CD8-positive, alpha-beta memory T cell (primary cell): ENCODE data around the gene SLC6A6. TPM values are rescaled to one million over a fixed set of nuclear protein-coding genes. Genes with fewer than 3 reads are reported as not detected.

ENCODE experiments used
- CTCF ChIA-PET: fragments of 350-600 bp; sonication (Branson Sonifier 250); formaldehyde crosslinking; loops from one replicate; lab custom pipeline; 2021; ENCODE audit warnings: antibody characterized with exemption; lab: Charles Lee
- POLR2A ChIA-PET: fragments of 350-600 bp; sonication (Branson Sonifier 250); formaldehyde crosslinking; loops from one replicate; lab custom pipeline; 2021; ENCODE audit warnings: antibody characterized with exemption; lab: Charles Lee
- DNase-seq, 5 donors: peaks; one replicate each; pipeline versions ENCODE4 v3.0.0 to v3.0.0-alpha.2; 2020 to 2022; ENCODE audit warnings: mixed read lengths in 1 of 5
- H3K27ac ChIP-seq: one replicate; pipeline ENCODE4 v1.7.0; 2013; ENCODE audit warnings: low read depth, mild to moderate bottlenecking, low read length, moderate library complexity
- H3K27me3 ChIP-seq: 2 replicates; pipeline ENCODE4 v1.7.0; 2013; ENCODE audit warnings: low read length, mild to moderate bottlenecking; ENCODE audit not compliant: insufficient read depth, poor library complexity, severe bottlenecking
- H3K36me3 ChIP-seq: 2 replicates; pipeline ENCODE4 v1.7.0; 2013; ENCODE audit warnings: mild to moderate bottlenecking, low read length, moderate library complexity; ENCODE audit not compliant: insufficient read depth
- H3K4me1 ChIP-seq: 2 replicates; pipeline ENCODE4 v1.7.0; 2013; ENCODE audit warnings: mild to moderate bottlenecking, low read length, moderate library complexity; ENCODE audit not compliant: insufficient read depth
- H3K4me3 ChIP-seq: 2 replicates; pipeline ENCODE4 v1.7.0; 2013; ENCODE audit warnings: mild to moderate bottlenecking, low read length
- H3K9me3 ChIP-seq: 2 replicates; pipeline ENCODE4 v1.7.0; 2013; ENCODE audit warnings: mild to moderate bottlenecking, low read length
- H3K27ac Mint-ChIP-seq, 8 donors: one replicate each; pipeline ENCODE4 v1.8.0; 2020 to 2021; ENCODE audit warnings: mixed read lengths in 8 of 8, mild to moderate bottlenecking in 6 of 8, inconsistent platforms in 3 of 8, moderate library complexity in 3 of 8
- H3K27me3 Mint-ChIP-seq, 2 donors: one replicate each; pipeline ENCODE4 v1.8.0; 2020 to 2021; ENCODE audit warnings: mixed read lengths in 2 of 2, mild to moderate bottlenecking in 1 of 2, moderate library complexity in 1 of 2
- H3K36me3 Mint-ChIP-seq, 3 donors: one replicate each; pipeline ENCODE4 v1.8.0; 2020 to 2021; ENCODE audit warnings: mixed read lengths in 3 of 3, inconsistent platforms in 1 of 3, mild to moderate bottlenecking in 1 of 3
- H3K4me1 Mint-ChIP-seq, 3 donors: one replicate each; pipeline ENCODE4 v1.8.0; 2020 to 2021; ENCODE audit warnings: mixed read lengths in 3 of 3, inconsistent platforms in 1 of 3, mild to moderate bottlenecking in 1 of 3
- H3K4me3 Mint-ChIP-seq, 7 donors: one replicate each; pipeline ENCODE4 v1.8.0; 2020 to 2021; ENCODE audit warnings: mixed read lengths in 7 of 7, mild to moderate bottlenecking in 6 of 7, moderate library complexity in 4 of 7, inconsistent platforms in 2 of 7
- H3K9me3 Mint-ChIP-seq, 5 donors: one replicate each; pipeline ENCODE4 v1.8.0; 2020 to 2022; ENCODE audit warnings: mixed read lengths in 5 of 5, mild to moderate bottlenecking in 3 of 5, moderate library complexity in 2 of 5, inconsistent platforms in 1 of 5
- polyA plus RNA-seq: library from polyadenylated mRNA; unstranded; fragments of 300-500 nt; fragmentation: Illumina TruSeq; gene quantifications from one replicate; pipeline ENCODE4 v1.2.3, GENCODE V29; 2021
- total RNA-seq, 2 experiments: library from RNA; stranded (reverse); gene quantifications; one replicate each; pipeline ENCODE4 v1.2.3, GENCODE V29; 2021

The SLC6A6 gene
- total and polyA plus RNA-seq, 3 experiments from 2014 or later: 6.6 to 44.6 (median 44.5) TPM

- H3K36me3 Mint-ChIP-seq: peaks cover 0 to 5% (median 0%) of the 10 kb centered on the region in 3 donors
Measured at GRCh38 chr3:14397940-14398796, 4.2 kb upstream of the SLC6A6 start.

GRCh38 chr3:14398797-14399106 lies 3.7 kb upstream of the SLC6A6 start:
- ChIA-PET CTCF (interaction anchor here (0.6 to 6.5 kb wide), 6 partner anchors 28 to 132 kb away, joined by 3 to 62 read pairs (median 3); no protein-coding TSS in a partner anchor), POLR2A (no interaction called here)
- no peak overlapping the region for H3K4me3 ChIP-seq
- Mint-ChIP-seq H3K36me3 (peaks cover 0 to 8% (median 0%) of the 10 kb centered on the region in 3 donors), H3K27me3 (no peaks in the 10 kb centered on the region), H3K27ac (peak overlapping the region in 6 of 8 donors; percentile 40 to 94 (median 56)), H3K4me3 (no peak overlapping the region), H3K9me3 (no peaks in the 10 kb centered on the region), H3K4me1 (peaks cover 25 to 30% (median 25%) of the 10 kb centered on the region in 3 donors)
- peaks cover 16% of the 10 kb centered on the region for H3K4me1 ChIP-seq
- H3K27ac ChIP-seq: no peak overlapping the region
- no peaks in the 10 kb centered on the region for H3K36me3 ChIP-seq
- DNase-seq: no peak
- no peaks in the 10 kb centered on the region for H3K27me3 ChIP-seq
- no peaks in the 10 kb centered on the region for H3K9me3 ChIP-seq

More at GRCh38 chr3:14397940-14398796, 4.2 kb upstream of the SLC6A6 start:
- H3K4me1 Mint-ChIP-seq: peaks cover 22 to 26% (median 22%) of the 10 kb centered on the region in 3 donors
- peak overlapping the region in 7 of 8 donors; percentile 30 to 94 (median 68) for H3K27ac Mint-ChIP-seq
- H3K27ac ChIP-seq: no peak overlapping the region
- no peaks in the 10 kb centered on the region for H3K9me3 Mint-ChIP-seq
- H3K36me3 ChIP-seq: no peaks in the 10 kb centered on the region
- H3K4me3 ChIP-seq: no peak overlapping the region
- no peak overlapping the region for H3K4me3 Mint-ChIP-seq
- no peaks in the 10 kb centered on the region for H3K27me3 ChIP-seq
- no peak for DNase-seq
- ChIA-PET POLR2A (no interaction called here), CTCF (interaction anchor here (0.6 to 1.5 kb wide), 7 partner anchors 28 to 131 kb away, joined by 3 to 7 read pairs (median 3); no protein-coding TSS in a partner anchor)
- no peaks in the 10 kb centered on the region for H3K27me3 Mint-ChIP-seq
- H3K9me3 ChIP-seq: no peaks in the 10 kb centered on the region
- H3K4me1 ChIP-seq: peaks cover 10% of the 10 kb centered on the region

GRCh38 chr3:14401692-14402303 lies 608 bp upstream of the SLC6A6 start:
- H3K4me1 Mint-ChIP-seq: peaks cover 53 to 55% (median 54%) of the 10 kb centered on the region in 3 donors
- H3K4me1 ChIP-seq: peaks cover 45% of the 10 kb centered on the region

GRCh38 chr3:14403619-14404155 lies 1.3 kb downstream of the SLC6A6 start:
- Mint-ChIP-seq H3K27me3 (no peaks in the 10 kb centered on the region), H3K4me1 (peaks cover 43 to 56% (median 51%) of the 10 kb centered on the region in 3 donors), H3K27ac (peak overlapping the region; percentile 90 to 100 (median 98)), H3K9me3 (no peaks in the 10 kb centered on the region), H3K36me3 (peaks cover 0 to 23% (median 4%) of the 10 kb centered on the region in 3 donors), H3K4me3 (peak overlapping the region; percentile 90 to 100 (median 98))
- Histone ChIP-seq H3K36me3 (no peaks in the 10 kb centered on the region), H3K4me1 (peaks cover 37% of the 10 kb centered on the region), H3K27me3 (no peaks in the 10 kb centered on the region), H3K27ac (peak overlapping the region; percentile 89), H3K4me3 (peak overlapping the region; percentile 98), H3K9me3 (no peaks in the 10 kb centered on the region)
- ChIA-PET POLR2A (interaction anchor here (1.1 to 4.3 kb wide), 3 partner anchors 24 to 247 kb away, joined by 3 to 66 read pairs (median 4); partner anchors contain the start of gene CCDC174), CTCF (interaction anchor here (1.6 to 6.5 kb wide), 4 partner anchors 17 to 63 kb away, joined by 6 to 73 read pairs (median 40); no protein-coding TSS in a partner anchor)
- DNase-seq: no peak

More at GRCh38 chr3:14401692-14402303, 608 bp upstream of the SLC6A6 start:
- POLR2A ChIA-PET: interaction anchor here (0.7 to 4.3 kb wide), 9 partner anchors 23 to 249 kb away, joined by 3 to 66 read pairs (median 4); partner anchors contain the start of genes CCDC174, LSM3 and XPC
- Histone ChIP-seq H3K27me3 (no peaks in the 10 kb centered on the region), H3K4me3 (peak overlapping the region; percentile 47), H3K9me3 (no peaks in the 10 kb centered on the region), H3K36me3 (no peaks in the 10 kb centered on the region), H3K27ac (no peak overlapping the region)
- H3K27me3 Mint-ChIP-seq: no peaks in the 10 kb centered on the region
- no peaks in the 10 kb centered on the region for H3K9me3 Mint-ChIP-seq
- peak overlapping the region; percentile 91 to 99 (median 97) for H3K4me3 Mint-ChIP-seq
- CTCF ChIA-PET: interaction anchor here (0.6 to 6.5 kb wide), 15 partner anchors 10 to 506 kb away, joined by 3 to 73 read pairs (median 7); partner anchors contain the start of genes LSM3 and XPC
- peaks cover 0 to 11% (median 4%) of the 10 kb centered on the region in 3 donors for H3K36me3 Mint-ChIP-seq
- peak overlapping the region; percentile 83 to 99 (median 97) for H3K27ac Mint-ChIP-seq
- DNase-seq: no peak

GRCh38 chr3:14404186-14404585 lies 1.8 kb downstream of the SLC6A6 start:
- DNase-seq: no peak
- Histone ChIP-seq H3K4me3 (no peak overlapping the region), H3K9me3 (no peaks in the 10 kb centered on the region), H3K27me3 (no peaks in the 10 kb centered on the region), H3K4me1 (peaks cover 37% of the 10 kb centered on the region), H3K27ac (peak overlapping the region; percentile 89), H3K36me3 (no peaks in the 10 kb centered on the region)
- no peaks in the 10 kb centered on the region for H3K9me3 Mint-ChIP-seq
- peak overlapping the region; percentile 90 to 100 (median 98) for H3K4me3 Mint-ChIP-seq
- peaks cover 42 to 58% (median 53%) of the 10 kb centered on the region in 3 donors for H3K4me1 Mint-ChIP-seq
- POLR2A ChIA-PET: interaction anchor here (1.1 to 4.3 kb wide), 2 partner anchors 28 to 247 kb away, joined by 3 to 66 read pairs; partner anchors contain the start of gene CCDC174
- H3K36me3 Mint-ChIP-seq: peaks cover 0 to 24% (median 4%) of the 10 kb centered on the region in 3 donors
- peak overlapping the region; percentile 46 to 100 (median 84) for H3K27ac Mint-ChIP-seq
- CTCF ChIA-PET: interaction anchor here (0.9 to 6.5 kb wide), 5 partner anchors 17 to 67 kb away, joined by 3 to 73 read pairs (median 17); no protein-coding TSS in a partner anchor
- no peaks in the 10 kb centered on the region for H3K27me3 Mint-ChIP-seq

GRCh38 chr3:14404631-14405359 lies 2.4 kb downstream of the SLC6A6 start:
- CTCF ChIA-PET: interaction anchor here (0.7 to 6.5 kb wide), 6 partner anchors 16 to 66 kb away, joined by 3 to 73 read pairs (median 12); no protein-coding TSS in a partner anchor
- Histone ChIP-seq H3K27ac (peak overlapping the region; percentile 89), H3K4me3 (no peak overlapping the region), H3K9me3 (no peaks in the 10 kb centered on the region), H3K4me1 (peaks cover 37% of the 10 kb centered on the region), H3K27me3 (no peaks in the 10 kb centered on the region), H3K36me3 (no peaks in the 10 kb centered on the region)
- POLR2A ChIA-PET: interaction anchor here (0.9 to 4.3 kb wide), 2 partner anchors 20 to 27 kb away, joined by 4 to 66 read pairs; no protein-coding TSS in a partner anchor
- Mint-ChIP-seq H3K36me3 (peaks cover 0 to 29% (median 4%) of the 10 kb centered on the region in 3 donors), H3K9me3 (no peaks in the 10 kb centered on the region), H3K4me1 (peaks cover 39 to 63% (median 57%) of the 10 kb centered on the region in 3 donors), H3K27me3 (no peaks in the 10 kb centered on the region), H3K4me3 (peak overlapping the region; percentile 69 to 100 (median 97)), H3K27ac (peak overlapping the region; percentile 23 to 97 (median 62))
- no peak for DNase-seq
